ENCODE data around the gene NACAD.

The NACAD gene, protein sequence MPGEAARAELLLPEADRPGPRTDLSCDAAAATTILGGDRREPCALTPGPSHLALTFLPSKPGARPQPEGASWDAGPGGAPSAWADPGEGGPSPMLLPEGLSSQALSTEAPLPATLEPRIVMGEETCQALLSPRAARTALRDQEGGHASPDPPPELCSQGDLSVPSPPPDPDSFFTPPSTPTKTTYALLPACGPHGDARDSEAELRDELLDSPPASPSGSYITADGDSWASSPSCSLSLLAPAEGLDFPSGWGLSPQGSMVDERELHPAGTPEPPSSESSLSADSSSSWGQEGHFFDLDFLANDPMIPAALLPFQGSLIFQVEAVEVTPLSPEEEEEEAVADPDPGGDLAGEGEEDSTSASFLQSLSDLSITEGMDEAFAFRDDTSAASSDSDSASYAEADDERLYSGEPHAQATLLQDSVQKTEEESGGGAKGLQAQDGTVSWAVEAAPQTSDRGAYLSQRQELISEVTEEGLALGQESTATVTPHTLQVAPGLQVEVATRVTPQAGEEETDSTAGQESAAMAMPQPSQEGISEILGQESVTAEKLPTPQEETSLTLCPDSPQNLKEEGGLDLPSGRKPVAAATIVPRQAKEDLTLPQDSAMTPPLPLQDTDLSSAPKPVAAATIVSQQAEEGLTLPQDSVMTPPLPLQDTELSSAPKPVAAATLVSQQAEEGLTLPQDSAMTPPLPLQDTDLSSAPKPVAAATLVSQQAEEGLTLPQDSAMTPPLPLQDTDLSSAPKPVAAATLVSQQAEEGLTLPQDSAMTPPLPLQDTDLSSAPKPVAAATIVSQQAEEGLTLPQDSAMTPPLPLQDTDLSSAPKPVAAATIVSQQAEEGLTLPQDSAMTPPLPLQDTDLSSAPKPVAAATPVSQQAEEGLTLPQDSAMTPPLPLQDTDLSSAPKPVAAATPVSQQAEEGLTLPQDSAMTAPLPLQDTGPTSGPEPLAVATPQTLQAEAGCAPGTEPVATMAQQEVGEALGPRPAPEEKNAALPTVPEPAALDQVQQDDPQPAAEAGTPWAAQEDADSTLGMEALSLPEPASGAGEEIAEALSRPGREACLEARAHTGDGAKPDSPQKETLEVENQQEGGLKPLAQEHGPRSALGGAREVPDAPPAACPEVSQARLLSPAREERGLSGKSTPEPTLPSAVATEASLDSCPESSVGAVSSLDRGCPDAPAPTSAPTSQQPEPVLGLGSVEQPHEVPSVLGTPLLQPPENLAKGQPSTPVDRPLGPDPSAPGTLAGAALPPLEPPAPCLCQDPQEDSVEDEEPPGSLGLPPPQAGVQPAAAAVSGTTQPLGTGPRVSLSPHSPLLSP (N-terminal part only)

DNA sequence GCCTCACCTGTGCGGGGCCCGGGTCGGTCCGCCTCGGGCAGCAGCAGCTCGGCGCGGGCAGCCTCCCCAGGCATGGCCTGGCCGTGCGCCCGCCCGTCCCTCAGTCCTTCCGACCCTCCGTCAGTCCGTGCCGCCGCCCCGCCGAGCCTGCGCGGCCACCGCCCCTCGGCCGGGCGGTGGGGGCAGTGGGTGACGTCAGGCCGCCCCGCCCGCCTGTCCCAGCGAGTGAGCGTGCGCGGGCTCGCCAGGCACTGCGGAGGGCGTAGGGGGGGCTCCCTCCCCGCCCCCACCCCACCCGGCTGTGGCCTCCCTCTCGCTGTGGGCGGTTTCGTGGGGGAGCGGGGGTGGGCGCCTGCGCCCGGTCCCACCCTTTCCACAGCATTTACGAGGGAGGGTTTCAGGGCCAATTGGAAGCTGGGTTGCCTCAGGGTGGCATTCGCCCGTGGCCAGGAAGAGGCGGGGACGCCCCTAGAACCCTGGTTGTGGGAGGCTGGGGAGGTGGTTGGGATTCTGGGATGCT, at the start of gene NACAD:
NACAD (minus strand) TSS at position 149 of the 520 bp plus-strand sequence; CDS start at position 74, 75 bp downstream.
- no peak for DNase-seq
- in situ Hi-C loops (cut with MboI; ENCODE audit: low pct_unique_long_range_greater_than_20kb, low sequenced_read_pairs), result no loop called here

DNA sequence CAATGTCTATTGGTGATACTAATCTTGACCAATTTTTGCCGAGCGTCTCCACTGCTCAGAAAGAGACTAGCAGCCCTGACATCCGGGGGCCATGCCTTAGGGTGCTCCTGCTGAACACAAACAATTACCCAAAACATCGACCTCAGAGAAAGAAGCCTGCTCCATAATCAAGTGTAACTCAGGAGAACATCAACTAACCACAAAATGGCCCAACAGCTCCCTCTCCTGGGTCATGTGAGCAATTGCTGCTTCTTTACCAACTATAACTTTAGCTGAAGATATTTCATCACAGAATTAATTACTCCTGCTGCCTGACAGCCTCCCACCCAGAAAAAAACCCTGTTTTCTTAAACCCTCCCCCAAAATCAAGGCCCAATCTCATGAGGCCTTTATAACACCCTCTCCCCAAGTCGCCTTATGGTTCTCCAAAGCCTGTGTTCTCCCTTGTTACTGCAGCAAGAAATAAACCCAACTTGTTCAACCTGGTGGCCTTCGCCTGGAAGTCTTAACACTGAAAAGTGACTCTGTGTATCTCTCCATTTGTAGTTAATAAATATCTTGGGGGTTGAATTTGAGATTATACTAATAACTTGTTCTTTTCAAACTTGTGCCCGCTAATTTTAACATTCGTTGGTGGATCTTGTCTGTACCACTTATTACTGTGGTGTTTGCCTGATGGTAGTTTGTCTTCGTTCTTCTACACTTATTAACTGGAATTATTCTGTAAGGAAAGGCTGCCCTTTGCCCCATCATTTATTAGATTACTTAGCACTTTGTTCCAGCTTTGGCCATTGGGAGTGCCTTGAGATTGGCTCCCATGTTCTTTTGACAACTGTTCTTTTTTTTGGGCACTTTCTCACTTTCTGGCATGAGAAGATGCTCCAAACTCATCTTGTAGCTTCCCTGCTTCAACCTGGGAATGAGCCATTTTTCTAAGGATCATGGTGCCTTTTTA, 47.6 kb upstream of the NACAD start:
- in situ Hi-C loops (cut with MboI; ENCODE audit: low pct_unique_long_range_greater_than_20kb, low sequenced_read_pairs), result loop anchor here (25.0 kb wide), 1 partner anchor 549 kb away; the partner anchor contains the start of gene TMED4

DNA sequence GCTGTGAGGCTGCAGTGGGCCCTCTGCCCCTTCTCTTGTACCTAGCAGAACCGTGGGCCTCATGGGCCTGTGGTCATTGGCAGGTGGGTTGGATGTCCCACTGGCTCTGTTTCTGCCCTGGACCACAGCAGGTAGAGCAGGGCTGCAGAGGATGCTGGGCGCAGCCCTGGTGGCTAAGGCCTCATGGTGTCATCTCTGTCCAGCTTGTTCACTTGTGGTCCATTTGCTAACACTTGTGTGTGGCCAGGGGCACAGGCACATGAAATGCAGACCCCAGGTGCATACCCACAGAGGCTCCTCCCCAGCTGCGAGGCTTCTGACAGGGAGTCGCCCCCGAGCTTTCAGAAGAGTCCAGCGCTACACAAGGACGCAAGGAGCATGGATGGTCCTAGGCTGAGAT, 45.1 kb upstream of the NACAD start:
- DNase-seq, result no peak
- in situ Hi-C loops (cut with MboI; ENCODE audit: low pct_unique_long_range_greater_than_20kb, low sequenced_read_pairs), result loop anchor here (25.0 kb wide), 1 partner anchor 547 kb away; the partner anchor contains the start of gene TMED4

More for the DNA sequence above, 47.6 kb upstream of the NACAD start:
- DNase-seq, result peak; percentile 72

DNA sequence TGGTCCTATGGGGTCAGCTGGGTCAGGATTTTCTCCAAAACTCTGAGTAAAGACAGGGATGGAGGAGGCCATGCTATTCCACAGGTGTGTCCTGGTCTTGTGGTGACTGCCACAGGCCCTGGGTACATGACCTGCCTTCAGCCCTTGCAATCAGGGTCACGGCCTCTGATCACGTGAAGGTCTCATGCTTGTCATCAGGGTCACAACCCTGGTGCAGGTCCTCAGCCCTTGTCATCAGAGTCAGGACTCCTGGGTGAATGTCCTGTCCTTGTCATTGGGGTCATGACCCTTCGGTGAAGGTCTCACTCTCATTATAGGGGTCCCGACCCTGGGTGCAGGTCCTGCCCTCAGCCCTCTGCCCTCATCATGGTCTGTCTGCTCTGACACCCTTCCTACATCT, 44.6 kb upstream of the NACAD start:
- in situ Hi-C loops (cut with MboI; ENCODE audit: low pct_unique_long_range_greater_than_20kb, low sequenced_read_pairs), result loop anchor here (25.0 kb wide), 1 partner anchor 546 kb away; the partner anchor contains the start of gene TMED4
- DNase-seq, result no peak

DNA sequence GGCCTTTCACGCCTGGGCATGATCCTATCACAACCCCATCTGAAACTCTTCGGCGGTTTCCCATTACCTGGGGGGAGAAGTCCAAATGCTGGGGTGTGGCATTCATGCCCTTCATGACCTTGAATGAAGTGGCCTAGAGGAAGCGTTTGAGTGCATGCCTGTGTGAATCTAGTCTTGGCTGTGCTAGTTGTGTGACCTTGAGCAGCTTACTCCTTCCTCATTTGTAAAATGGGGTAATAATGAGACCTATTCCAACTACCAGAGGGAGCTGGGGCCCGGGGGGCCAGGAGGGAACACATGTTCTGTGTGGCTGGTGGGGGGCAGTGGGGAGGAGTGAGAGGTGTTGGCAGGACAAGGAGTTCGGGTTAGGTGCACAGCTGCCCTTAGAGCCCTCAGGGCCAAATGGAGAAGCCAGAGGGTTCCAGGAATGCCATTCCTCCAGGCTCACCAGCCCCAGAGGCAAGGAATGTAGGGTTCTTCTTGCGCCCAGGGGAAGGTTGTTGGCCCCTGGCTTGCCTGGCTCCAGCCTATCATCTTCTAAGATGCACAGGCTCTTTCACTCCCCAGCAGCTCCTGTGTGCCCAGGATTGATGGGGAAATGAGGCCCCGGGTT, 44.0 kb upstream of the NACAD start:
- in situ Hi-C loops (cut with MboI; ENCODE audit: low pct_unique_long_range_greater_than_20kb, low sequenced_read_pairs), result loop anchor here (25.0 kb wide), 1 partner anchor 546 kb away; the partner anchor contains the start of gene TMED4
- no peak for DNase-seq

DNA sequence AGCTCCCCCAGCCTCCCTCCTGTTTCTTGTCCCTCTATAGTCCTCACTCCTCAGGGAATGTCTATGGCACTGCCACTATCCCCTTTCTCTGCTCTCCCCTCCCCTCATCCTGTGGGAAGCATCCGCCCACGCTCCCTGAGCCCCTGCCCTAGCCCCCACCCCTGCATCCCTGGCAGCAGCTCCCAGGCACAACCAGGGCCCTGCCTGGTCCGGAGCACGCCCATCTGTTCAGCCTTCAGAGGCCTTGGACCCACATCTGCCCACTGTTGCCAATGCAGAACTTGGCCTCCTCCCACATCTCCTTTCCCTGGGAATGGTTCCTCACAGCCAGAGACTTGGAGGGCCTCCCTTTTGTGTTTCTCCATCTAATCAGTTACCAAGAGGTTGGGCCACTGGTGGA, 43.1 kb upstream of the NACAD start:
- in situ Hi-C loops (cut with MboI; ENCODE audit: low pct_unique_long_range_greater_than_20kb, low sequenced_read_pairs), result loop anchor here (25.0 kb wide), 1 partner anchor 545 kb away; the partner anchor contains the start of gene TMED4
- DNase-seq, result no peak

DNA sequence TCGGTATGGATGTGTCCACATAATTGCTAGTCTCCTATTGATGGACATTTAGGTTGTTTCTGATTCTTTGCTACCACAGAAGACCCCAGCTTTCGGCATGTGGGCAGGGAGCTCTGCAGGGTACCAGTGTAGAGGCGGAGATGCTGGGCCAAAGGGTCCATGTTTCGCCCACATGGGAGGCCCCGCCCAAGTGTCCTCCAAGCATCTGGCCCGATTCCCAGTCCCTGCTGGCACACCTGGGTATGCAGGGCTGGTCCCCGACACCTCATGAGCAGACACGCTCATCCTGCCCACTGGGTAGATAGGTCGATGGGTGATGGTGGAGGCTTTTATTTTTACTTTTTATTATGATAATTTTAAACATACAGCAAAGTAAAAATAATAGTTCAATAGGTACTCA, 42.1 kb upstream of the NACAD start:
- no peak for DNase-seq
- in situ Hi-C loops (cut with MboI; ENCODE audit: low pct_unique_long_range_greater_than_20kb, low sequenced_read_pairs), result loop anchor here (25.0 kb wide), 1 partner anchor 544 kb away; the partner anchor contains the start of gene TMED4

DNA sequence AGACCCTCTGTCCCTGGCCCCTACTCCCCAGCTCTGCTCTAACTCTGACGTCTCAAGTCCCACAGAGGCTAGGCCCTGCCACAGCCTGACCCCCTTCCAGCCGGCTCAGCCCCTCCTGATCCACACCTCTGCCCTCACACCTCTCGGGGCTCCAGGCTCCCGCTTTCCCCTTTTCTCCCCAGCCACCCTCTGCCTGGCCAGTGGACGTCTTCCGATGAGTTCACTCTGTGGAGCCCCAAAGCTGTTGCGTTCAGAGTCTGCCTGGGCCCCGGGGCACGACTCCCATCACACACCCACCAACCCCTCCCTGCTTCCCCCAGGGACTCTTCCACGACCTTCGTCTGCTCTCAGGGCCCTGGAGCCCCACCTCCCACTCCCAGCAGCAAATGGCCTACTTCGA, 41.1 kb upstream of the NACAD start:
- in situ Hi-C loops (cut with MboI; ENCODE audit: low pct_unique_long_range_greater_than_20kb, low sequenced_read_pairs), result loop anchor here (25.0 kb wide), 1 partner anchor 543 kb away; the partner anchor contains the start of gene TMED4
- DNase-seq, result no peak

DNA sequence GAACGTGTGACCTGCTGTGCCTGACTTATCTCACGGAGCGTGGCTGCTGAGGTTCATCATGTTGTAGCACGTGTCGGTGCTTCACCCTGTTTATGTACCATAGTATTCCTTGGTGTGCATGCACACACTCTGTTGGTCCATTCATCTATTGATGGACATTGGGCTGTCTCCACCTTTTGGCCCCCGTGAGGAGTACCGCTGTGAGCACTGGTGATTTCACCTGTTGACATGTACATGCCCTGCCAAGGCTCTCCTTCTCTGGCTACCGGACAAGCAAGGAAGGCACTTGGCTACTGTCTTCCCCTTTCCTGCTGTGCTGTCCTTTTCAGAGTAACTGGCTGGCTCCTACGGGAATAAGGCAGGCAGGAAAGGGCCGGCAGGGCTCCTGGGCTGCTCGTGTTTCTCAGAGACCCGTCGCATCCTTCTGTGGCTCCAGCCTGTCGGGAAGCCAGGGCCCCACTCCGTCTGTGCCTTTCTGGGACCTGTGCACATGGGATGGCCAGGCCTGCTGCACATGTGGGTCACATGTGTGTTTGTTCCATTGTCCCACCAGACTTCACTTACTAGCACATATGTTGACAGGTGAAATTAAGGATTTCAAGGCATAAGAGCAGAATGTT, 40.5 kb upstream of the NACAD start:
- in situ Hi-C loops (cut with MboI; ENCODE audit: low pct_unique_long_range_greater_than_20kb, low sequenced_read_pairs), result loop anchor here (25.0 kb wide), 1 partner anchor 542 kb away; the partner anchor contains the start of gene TMED4
- DNase-seq, result no peak

DNA sequence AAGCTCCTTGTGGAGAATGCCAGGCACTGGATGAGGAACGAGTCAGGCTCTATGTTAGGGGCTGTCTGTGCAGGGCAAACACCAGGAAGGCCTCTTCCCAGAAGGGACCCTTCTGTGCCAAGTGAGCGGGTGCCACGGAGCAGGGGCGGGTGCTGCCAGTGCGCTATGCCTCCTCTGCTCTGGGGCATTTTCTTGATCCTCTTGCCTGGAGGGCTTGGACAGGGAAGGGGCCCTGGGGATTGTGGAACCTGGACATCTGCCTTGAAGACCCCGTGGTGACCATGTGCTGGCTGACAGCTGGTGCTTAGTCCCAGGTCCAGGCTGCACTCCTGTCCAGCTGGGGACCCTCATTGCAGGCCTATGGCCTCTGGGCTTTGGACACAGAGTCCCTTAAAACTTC, 38.2 kb upstream of the NACAD start:
- in situ Hi-C loops (cut with MboI; ENCODE audit: low pct_unique_long_range_greater_than_20kb, low sequenced_read_pairs), result loop anchor here (25.0 kb wide), 1 partner anchor 540 kb away; the partner anchor contains the start of gene TMED4
- no peak for DNase-seq

DNA sequence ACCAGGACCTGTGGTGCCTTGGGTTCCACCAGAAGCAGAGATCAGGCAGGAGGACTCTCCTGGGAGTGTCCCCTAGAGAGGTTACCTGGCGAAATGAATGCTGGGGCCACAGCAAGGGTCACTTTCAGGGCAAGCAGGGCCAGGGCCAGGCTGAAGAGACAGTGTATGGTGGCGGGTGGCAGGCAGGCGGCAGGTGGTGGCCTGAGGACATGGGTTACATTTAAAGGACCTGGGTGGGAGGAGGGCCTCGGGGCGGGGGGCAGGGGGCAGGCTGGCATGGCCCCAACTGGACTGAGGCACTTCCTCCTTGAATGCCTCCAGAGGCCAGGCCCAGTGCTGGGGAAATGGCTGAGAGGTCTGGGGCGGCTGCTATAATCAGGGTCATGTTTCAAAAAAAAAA, 37.4 kb upstream of the NACAD start:
- in situ Hi-C loops (cut with MboI; ENCODE audit: low pct_unique_long_range_greater_than_20kb, low sequenced_read_pairs), result loop anchor here (25.0 kb wide), 1 partner anchor 539 kb away; the partner anchor contains the start of gene TMED4
- no peak for DNase-seq

DNA sequence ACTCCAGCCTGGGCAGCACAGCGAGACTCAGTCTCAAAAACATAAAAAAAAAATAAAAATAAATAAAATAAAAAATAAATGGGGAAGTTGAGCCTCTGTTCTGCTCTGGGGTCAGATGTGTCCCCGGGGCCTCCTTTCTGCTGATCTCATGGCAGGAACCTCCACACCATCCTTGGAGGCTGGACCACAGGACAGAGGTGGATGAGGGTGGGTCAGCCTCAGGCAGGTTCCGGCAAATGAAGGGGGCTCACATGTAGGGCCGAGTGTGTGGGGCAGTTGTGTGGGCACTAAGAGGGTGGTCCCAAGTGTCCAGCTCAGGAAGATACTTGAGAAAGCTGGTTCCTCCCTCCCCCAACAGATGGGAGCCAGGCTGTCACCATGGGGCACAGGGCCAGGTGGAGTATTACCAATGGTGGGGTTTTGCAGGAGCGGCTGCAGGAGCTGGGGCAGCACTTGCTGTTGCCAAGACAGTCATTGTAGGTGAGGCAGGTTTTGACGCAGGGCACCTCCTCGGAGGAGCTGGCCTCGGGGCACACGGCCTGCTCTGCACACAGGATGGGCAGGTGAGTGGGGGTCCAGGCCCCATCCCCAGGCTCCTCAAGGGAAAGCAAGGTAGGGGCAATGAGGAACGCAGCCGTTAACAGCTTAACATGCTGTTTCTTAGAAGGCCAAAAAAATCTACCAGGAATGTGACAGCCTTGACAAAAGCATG, 36.6 kb upstream of the NACAD start:
- in situ Hi-C loops (cut with MboI; ENCODE audit: low pct_unique_long_range_greater_than_20kb, low sequenced_read_pairs), result loop anchor here (25.0 kb wide), 1 partner anchor 538 kb away; the partner anchor contains the start of gene TMED4
- no peak for DNase-seq

DNA sequence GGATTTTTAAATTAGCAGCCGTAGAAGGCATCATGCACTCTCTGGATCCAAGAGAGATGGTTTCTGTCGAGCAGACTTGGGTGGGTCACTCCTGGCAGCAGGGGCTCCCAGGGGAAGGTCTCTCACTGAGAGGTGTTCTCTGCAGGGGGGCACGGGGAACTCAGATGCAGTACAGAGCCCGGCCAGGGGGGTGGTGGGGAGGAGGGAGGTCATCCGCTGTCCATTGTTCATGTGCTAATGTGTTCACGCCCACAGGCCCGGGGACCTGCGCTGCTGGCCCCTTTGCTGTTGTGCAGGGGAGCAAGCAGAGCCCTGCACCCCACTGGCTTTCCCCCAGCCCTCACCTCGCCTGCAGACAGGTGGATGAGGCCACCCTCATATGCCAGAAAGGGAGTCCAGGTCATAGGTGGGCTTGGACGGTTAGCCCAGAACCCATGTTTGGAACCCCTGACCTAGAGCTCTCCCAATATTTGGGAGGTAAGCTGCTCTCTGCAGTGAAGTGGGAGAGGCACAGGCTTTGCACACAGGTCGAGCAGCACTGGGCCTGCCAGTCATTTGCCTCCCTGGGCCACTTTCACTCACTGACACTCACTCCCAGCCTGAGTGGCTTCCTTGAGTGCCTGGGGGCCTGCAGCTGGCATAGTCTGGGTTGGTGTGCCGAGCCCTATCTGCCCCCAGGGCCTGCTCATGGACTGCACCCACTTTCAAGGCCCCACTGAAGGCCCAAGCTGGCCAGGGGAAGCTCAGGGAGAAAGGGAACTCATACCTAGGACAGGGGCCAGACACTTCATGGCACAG, 35.3 kb upstream of the NACAD start:
- in situ Hi-C loops (cut with MboI; ENCODE audit: low pct_unique_long_range_greater_than_20kb, low sequenced_read_pairs), result no loop called here
- no peak for DNase-seq

DNA sequence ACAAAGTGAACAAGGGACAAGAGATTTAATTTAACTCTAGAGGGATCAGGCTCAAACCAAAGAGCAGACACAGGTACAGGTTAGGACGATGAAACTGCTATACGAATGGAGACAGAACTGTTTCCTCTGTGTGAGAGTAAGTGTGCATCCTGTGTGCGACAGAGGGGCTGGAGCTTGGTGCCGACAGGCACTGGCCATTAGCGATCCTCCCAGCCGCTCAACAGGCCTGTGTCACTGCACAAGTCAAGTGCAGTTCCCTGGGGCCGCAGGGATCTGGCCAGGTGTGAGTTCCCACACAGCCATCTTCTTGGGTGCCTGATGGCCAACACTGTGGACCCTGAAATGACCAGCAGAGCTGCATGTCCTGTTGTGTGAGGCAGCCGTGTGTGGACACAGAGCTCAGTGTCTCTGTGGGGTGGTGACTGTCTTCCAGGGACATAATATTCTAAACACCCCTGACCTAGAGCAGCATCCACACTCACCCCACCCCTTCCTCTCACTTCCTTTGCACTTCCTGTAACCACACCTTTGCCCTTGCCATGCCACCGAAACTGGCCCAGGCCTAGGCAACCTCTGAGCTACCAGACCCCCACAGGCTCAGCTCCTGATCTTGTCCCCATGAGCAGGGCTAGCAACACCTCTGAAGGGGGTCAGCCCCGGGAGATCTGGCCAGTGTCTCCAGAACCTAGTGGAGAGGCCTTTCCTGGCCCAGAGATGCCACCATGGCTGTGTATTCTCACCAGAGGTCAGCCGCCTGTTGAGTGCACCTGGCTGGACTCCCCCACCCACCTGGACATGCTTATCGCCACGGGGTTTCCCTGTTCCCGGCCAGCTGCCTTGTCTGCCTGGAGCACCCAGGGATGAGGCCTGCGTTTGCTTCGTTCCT, 34.4 kb upstream of the NACAD start:
- DNase-seq, result no peak
- in situ Hi-C loops (cut with MboI; ENCODE audit: low pct_unique_long_range_greater_than_20kb, low sequenced_read_pairs), result no loop called here

All from KBM-7 (cell line).